DOHH2 (cell line): ENCODE measurements around the gene DHX29.
A peak's percentile ranks its signal among the peaks of the same experiment; 100 is the strongest.

Experiments
- H3F3A ChIP-seq: fragments of 200-600 bp; sonication (generic), shearing (Covaris generic); 2 replicates; pipeline ENCODE4 v1.6.0; 2016; ENCODE audit warnings: antibody characterized with exemption, mild to moderate bottlenecking; ENCODE audit not compliant: control insufficient read depth, insufficient read depth
- H3K27ac ChIP-seq: fragments of 200-600 bp; sonication (generic); 2 replicates; pipeline ENCODE4 v1.5.1; 2014; ENCODE audit warnings: low read depth, mild to moderate bottlenecking, low read length, moderate library complexity
- H3K27me3 ChIP-seq: fragments of 200-600 bp; sonication (generic); 2 replicates; pipeline ENCODE4 v1.6.1; 2014; ENCODE audit warnings: mild to moderate bottlenecking, low read length, mixed read lengths; ENCODE audit not compliant: control insufficient read depth
- H3K36me3 ChIP-seq: fragments of 200-600 bp; sonication (generic); 2 replicates; pipeline ENCODE4 v1.6.1; 2014; ENCODE audit warnings: mild to moderate bottlenecking, low read length, moderate library complexity, mixed read lengths; ENCODE audit not compliant: control insufficient read depth
- H3K4me1 ChIP-seq: fragments of 200-600 bp; sonication (generic); 2 replicates; pipeline ENCODE4 v1.6.1; 2014; ENCODE audit warnings: mild to moderate bottlenecking, low read length, mixed read lengths; ENCODE audit not compliant: control insufficient read depth
- H3K4me2 ChIP-seq: fragments of 200-600 bp; sonication (generic); 2 replicates; pipeline ENCODE4 v1.6.0; 2014; ENCODE audit warnings: mild to moderate bottlenecking, low read length, moderate library complexity
- H3K4me3 ChIP-seq: fragments of 200-600 bp; sonication (generic); 2 replicates; pipeline ENCODE4 v1.5.1; 2014; ENCODE audit warnings: mild to moderate bottlenecking, low read length, mixed read lengths
- H3K79me2 ChIP-seq: fragments of 200-600 bp; sonication (generic); 2 replicates; pipeline ENCODE4 v1.6.1; 2014; ENCODE audit warnings: mild to moderate bottlenecking, low read length, mixed read lengths; ENCODE audit not compliant: control insufficient read depth
- H3K9me2 ChIP-seq: fragments of 200-600 bp; sonication (generic); replicated peaks from 2 replicates; pipeline ENCODE4 v1.6.1; 2014; ENCODE audit warnings: mild to moderate bottlenecking, low read length, mixed read lengths; ENCODE audit not compliant: control insufficient read depth
- H3K9me3 ChIP-seq: fragments of 200-600 bp; sonication (generic); 2 replicates; pipeline ENCODE4 v1.6.1; 2014; ENCODE audit warnings: antibody characterized with exemption, low read length, mixed read lengths; ENCODE audit not compliant: control insufficient read depth, insufficient read depth
- H4K20me1 ChIP-seq: fragments of 200-600 bp; sonication (generic); 2 replicates; pipeline ENCODE4 v1.6.0; 2014; ENCODE audit warnings: low read depth, mild to moderate bottlenecking, antibody characterized with exemption, low read length, moderate library complexity; ENCODE audit not compliant: control insufficient read depth, insufficient read depth
- CTCF ChIP-seq: fragments of 200-600 bp; sonication (generic); IDR thresholded peaks from one replicate; pipeline ENCODE4 v1.5.1; 2014; ENCODE audit warnings: antibody characterized with exemption, mild to moderate bottlenecking, low read depth, low read length; ENCODE audit not compliant: poor library complexity, severe bottlenecking
- EZH2phosphoT487 ChIP-seq: fragments of 200-600 bp; sonication (generic); IDR thresholded peaks from 2 replicates; pipeline ENCODE4 v1.6.1; 2017; ENCODE audit warnings: borderline replicate concordance, mild to moderate bottlenecking, antibody characterized with exemption, low read length, moderate library complexity, mixed read lengths

DHX29 gene

DNA sequence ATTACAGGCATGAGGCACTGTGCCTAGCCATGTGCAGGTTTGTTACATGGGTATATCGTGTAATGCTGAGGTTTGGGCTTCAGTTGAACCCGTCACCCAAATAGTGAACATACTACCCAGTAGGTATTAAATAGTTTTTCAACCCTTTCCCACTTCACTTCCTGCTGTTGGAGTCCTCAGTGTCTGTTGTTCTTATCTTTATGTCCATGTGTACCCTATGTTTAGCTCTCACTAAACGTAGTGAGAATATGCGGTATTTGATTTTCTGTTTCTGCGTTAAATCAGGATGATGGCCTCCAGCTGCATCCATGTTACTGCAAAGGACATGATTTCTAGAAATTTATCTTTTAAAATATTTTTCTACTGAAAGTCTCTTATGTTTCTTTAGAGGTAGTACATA, 18.1 kb upstream of the DHX29 start:
- Histone ChIP-seq H3K9me3 (no peaks in the 10 kb centered on the region), H3K4me2 (no peak overlapping the region), H3K4me1 (no peaks in the 10 kb centered on the region), H3K4me3 (no peak overlapping the region), H3K27me3 (no peaks in the 10 kb centered on the region), H3K36me3 (peaks cover 77% of the 10 kb centered on the region), H3K9me2 (no peaks in the 10 kb centered on the region), H3K79me2 (peaks cover 73% of the 10 kb centered on the region), H4K20me1 (peaks cover 2% of the 10 kb centered on the region; the same call in 1 of the 2 replicates), H3F3A (peaks cover 21% of the 10 kb centered on the region), H3K27ac (no peak overlapping the region)
- no peak for TF ChIP-seq EZH2phosphoT487
- TF ChIP-seq CTCF: no peak

DNA sequence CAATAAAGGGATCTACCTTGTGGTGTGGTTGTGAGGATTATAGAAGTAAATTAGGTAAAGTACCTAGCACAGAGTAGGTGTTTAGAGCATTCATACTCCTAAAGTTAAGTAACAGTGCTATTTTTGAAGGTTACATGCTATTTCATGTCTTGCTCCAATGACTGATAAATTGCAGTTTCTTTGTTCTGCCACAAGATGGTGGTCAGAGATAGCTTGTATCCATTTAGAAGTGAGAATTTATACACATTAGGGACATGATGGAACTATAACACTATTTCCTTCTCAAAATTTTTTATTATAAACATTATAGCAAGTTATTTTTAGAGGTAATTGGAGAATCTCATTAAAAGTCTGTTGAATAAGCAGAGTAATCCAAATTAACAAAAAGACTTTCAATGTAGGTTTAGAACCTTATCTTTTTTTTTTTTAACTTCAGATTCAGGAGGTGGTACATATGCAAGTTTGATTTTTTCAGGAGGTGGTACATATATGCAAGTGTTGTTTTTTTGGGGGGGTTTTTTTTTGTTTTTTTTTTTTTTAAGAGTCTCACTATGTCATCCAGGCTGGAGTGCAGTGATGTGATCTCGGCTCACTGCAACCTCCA, 17.4 kb upstream of the DHX29 start:
- H3K36me3 ChIP-seq: peaks cover 70% of the 10 kb centered on the region
- peaks cover 3% of the 10 kb centered on the region; the same call in 1 of the 2 replicates for H4K20me1 ChIP-seq
- H3K9me3 ChIP-seq: no peaks in the 10 kb centered on the region
- TF ChIP-seq EZH2phosphoT487: no peak
- TF ChIP-seq CTCF: peak; percentile 52
- no peak overlapping the region for H3K27ac ChIP-seq
- peaks cover 73% of the 10 kb centered on the region for H3K79me2 ChIP-seq
- H3F3A ChIP-seq: peaks cover 21% of the 10 kb centered on the region
- H3K4me2 ChIP-seq: no peak overlapping the region
- H3K4me3 ChIP-seq: no peak overlapping the region
- H3K9me2 ChIP-seq: no peaks in the 10 kb centered on the region
- no peaks in the 10 kb centered on the region for H3K4me1 ChIP-seq
- no peaks in the 10 kb centered on the region for H3K27me3 ChIP-seq

- TF ChIP-seq EZH2phosphoT487: no peak
- TF ChIP-seq CTCF: no peak
- H3K79me2 ChIP-seq: peaks cover 75% of the 10 kb centered on the region
- H3K4me3 ChIP-seq: no peak overlapping the region
- H3K9me3 ChIP-seq: no peaks in the 10 kb centered on the region
- H3K4me1 ChIP-seq: no peaks in the 10 kb centered on the region
- H3K27ac ChIP-seq: no peak overlapping the region
- peaks cover 26% of the 10 kb centered on the region for H3F3A ChIP-seq
- peaks cover 65% of the 10 kb centered on the region for H3K36me3 ChIP-seq
- H3K27me3 ChIP-seq: no peaks in the 10 kb centered on the region
- H3K4me2 ChIP-seq: no peak overlapping the region
- H4K20me1 ChIP-seq: peaks cover 10% of the 10 kb centered on the region; the same call in 1 of the 2 replicates
- H3K9me2 ChIP-seq: no peaks in the 10 kb centered on the region
Observed at GRCh38 chr5:55324006-55324405, 16.5 kb upstream of the DHX29 start.
